GM10248 (cell line): ENCODE data around the gene MPHOSPH6.

ENCODE experiments used
- CTCF ChIA-PET: fragments of 300-600 bp; sonication (Branson Sonifier 250); formaldehyde crosslinking; extraction: SDS; loops from one replicate; lab custom pipeline; 2021; ENCODE audit warnings: antibody characterized with exemption; lab: Yijun Ruan, JAX
- POLR2A ChIA-PET: fragments of 350-650 bp; sonication (Branson Sonifier 250); formaldehyde crosslinking; extraction: SDS; loops from one replicate; lab custom pipeline; 2020; ENCODE audit warnings: antibody characterized with exemption; lab: Yijun Ruan, JAX
- DNase-seq: peaks from one replicate; pipeline ENCODE4 v3.0.0; 2012; ENCODE audit errors: extremely low spot score
- TF ChIP-seq, protein P1 (sequence below): IDR thresholded peaks from 2 replicates; pipeline ENCODE4 v1.5.1; 2012; ENCODE audit warnings: mild to moderate bottlenecking, low read depth; ENCODE audit errors: extremely low read depth, missing control alignments, control extremely low read depth

The MPHOSPH6 gene

DNA sequence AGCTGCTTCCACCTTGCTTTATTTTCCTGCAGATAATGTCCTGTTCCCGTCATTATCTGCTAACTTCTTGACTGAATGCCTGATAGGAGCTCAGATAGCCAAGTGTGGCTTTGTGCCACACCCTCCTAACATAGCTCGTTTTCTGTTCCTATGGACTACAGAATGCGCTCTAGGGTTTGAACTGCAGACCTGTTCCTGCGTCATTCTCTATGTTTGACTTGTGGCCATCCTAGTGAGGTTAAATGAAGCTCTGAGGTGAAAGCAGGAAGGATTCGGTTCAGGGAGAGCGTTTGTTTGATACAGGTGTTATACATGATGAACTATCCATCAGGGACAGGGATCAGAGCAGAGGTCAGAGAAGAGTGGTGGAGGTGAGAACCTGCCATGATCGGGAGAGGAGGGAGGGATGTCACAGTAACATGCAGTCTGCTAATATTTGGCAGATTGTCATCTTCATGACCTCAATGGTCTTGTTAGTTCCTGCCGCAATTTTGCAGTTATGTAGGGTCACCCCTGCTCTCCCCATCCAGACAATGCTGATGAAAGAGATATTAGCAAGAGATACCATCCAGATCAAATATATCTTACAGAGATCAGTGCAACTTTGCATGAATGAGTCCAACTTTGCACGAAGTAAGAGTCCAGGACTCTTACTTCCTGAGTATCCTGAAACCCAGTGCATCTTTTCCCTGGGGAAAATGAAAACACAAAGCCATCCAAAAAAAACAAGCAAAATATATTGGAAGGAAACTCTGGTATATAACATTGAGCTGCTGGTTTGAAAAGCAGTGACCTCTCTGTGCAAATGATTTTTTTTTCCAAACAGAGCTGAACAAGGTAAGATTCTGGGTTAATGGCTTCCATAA, 32.8 kb downstream of the MPHOSPH6 start:
- ChIA-PET POLR2A (no interaction called here), CTCF (interaction anchor here (1.2 to 1.5 kb wide), 3 partner anchors 10 to 93 kb away, joined by 3 to 4 read pairs (median 3); no protein-coding TSS in a partner anchor)
- DNase-seq = no peak
- TF ChIP-seq, protein P1, sequence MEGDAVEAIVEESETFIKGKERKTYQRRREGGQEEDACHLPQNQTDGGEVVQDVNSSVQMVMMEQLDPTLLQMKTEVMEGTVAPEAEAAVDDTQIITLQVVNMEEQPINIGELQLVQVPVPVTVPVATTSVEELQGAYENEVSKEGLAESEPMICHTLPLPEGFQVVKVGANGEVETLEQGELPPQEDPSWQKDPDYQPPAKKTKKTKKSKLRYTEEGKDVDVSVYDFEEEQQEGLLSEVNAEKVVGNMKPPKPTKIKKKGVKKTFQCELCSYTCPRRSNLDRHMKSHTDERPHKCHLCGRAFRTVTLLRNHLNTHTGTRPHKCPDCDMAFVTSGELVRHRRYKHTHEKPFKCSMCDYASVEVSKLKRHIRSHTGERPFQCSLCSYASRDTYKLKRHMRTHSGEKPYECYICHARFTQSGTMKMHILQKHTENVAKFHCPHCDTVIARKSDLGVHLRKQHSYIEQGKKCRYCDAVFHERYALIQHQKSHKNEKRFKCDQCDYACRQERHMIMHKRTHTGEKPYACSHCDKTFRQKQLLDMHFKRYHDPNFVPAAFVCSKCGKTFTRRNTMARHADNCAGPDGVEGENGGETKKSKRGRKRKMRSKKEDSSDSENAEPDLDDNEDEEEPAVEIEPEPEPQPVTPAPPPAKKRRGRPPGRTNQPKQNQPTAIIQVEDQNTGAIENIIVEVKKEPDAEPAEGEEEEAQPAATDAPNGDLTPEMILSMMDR = no peak

- TF ChIP-seq, protein P1 = no peak
- DNase-seq = no peak
- ChIA-PET CTCF (interaction anchor here (1.3 to 1.5 kb wide), 2 partner anchors 8 to 94 kb away, joined by 3 to 4 read pairs; no protein-coding TSS in a partner anchor), POLR2A (no interaction called here)
Observed at GRCh38 chr16:82135844-82136243, 34.2 kb downstream of the MPHOSPH6 start.

GRCh38 chr16:82134846-82135245, 35.2 kb downstream of the MPHOSPH6 start:
- ChIA-PET POLR2A (no interaction called here), CTCF (no interaction called here)
- TF ChIP-seq, protein P1 = no peak
- no peak for DNase-seq

- no peak for DNase-seq
- POLR2A ChIA-PET = no interaction called here
- TF ChIP-seq, protein P1 = no peak
- CTCF ChIA-PET = no interaction called here
Observed at GRCh38 chr16:82133798-82134197, 36.2 kb downstream of the MPHOSPH6 start.

DNA sequence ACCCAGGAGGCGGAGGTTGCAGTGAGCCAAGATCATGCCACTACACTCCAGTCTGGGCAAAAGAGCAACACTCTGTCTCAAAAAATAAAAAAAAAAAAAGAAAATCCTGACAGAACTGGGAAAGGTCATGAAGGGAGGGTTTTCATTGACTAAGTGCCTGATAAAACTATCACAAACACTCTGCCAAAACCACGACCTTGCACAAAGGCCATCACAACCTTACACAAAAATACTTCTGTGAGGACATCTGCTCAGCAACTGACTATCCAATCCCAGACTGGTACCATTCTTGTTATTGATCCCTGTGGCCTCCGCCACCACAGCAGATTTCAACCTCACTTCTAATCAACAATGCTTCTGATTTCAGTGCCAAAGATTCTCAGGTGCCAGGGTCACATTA, 40.1 kb downstream of the MPHOSPH6 start:
- TF ChIP-seq, protein P1 = no peak
- ChIA-PET POLR2A (no interaction called here), CTCF (no interaction called here)
- no peak for DNase-seq

- no peak for DNase-seq
- CTCF ChIA-PET = interaction anchor here (1.7 kb wide), 1 partner anchor 13 kb away, joined by 3 read pairs; no protein-coding TSS in a partner anchor
- POLR2A ChIA-PET = no interaction called here
- TF ChIP-seq, protein P1 = no peak
Observed at GRCh38 chr16:82124651-82125050, 45.4 kb downstream of the MPHOSPH6 start.
